Activated CD8-positive, alpha-beta memory T cell treated with anti-CD3 and anti-CD28 coated beads for 24 hours (primary cell): ENCODE results near the gene FIBCD1.
"Not testable (repeated sequence)": the region's sequence is repeated elsewhere in the genome, so short reads cannot be mapped to it uniquely, and the experiment has no call there.

Experiments
- DNase-seq: peaks from one replicate; pipeline ENCODE4 v3.0.0-alpha.2; 2020

FIBCD1 gene

DNA sequence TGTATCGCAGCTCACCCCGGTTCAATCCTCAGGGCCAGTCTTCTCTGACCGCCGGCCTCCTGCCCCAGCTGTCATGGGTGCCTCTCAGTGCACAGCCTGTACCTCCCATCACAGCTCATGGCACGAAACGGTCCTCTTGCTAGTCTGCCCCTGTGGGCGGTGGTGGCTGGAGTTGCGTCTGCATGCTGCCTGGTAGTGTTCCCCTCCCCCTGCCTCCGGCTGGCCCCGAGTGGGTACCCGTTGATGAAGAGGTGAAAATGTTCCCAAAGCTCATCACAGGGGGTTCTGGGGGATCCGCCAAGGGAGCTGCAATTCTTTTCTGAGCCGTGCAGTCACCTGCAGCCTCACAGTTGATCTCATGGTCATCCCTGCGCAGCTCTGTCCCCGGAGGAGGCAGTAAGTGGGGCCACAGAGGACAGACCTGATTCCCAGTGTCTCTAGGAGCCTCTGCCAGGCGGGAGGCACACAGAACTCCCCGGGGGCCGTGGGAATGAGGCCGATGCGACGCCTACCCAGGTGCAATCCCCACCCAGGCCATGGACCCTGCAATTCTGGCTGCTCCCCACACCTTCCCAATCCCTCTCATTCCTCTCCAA is 34.7 kb upstream of the FIBCD1 start:
- no peak for DNase-seq

GRCh38 chr9:130972957-130973685 is 34.1 kb upstream of the FIBCD1 start:
- no peak for DNase-seq

GRCh38 chr9:130972277-130972956 is 33.4 kb upstream of the FIBCD1 start:
- no peak for DNase-seq

GRCh38 chr9:130971294-130971849 is 32.3 kb upstream of the FIBCD1 start:
- no peak for DNase-seq

DNA sequence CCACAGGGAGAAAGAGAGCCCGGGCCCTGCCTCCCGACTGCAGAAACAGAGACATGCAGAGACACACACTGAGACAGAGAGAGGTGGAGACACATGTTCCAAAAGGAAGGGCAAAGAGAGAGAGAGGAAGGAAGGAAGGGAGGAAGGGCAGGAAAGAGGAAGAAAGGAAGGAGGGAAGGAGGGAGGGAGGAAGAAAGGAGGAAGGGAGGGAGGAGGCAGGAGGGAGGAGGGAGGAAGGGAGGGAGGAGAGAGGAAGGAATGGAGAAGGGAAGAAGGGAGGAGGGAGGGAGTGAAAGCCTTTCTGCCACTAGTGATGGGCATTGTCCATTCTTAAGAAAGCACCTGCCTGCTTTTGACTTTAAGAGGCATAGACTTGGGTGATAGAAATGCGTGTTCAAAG is 31.8 kb upstream of the FIBCD1 start:
- DNase-seq: no peak

- DNase-seq: no peak
Observed at GRCh38 chr9:130970052-130970451, 31.0 kb upstream of the FIBCD1 start.

DNA sequence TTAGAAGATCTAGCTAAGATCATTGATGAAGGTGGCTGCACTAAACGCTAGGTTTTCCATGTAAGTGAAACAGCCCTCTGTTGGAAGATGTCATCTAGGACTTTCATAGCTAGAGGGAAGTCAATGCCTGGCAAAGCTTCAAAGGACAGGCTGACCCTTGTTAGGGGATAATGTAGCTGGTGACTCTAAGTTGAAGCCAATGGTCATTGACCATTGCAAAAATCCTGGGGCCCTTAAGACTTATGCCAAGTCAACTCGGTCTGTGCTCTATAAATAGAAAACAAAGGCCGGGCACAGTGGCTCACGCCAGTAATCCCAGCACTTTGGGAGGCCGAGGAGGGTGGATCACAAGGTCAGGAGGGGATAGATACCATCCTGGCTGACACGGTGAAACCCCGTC is 26.6 kb upstream of the FIBCD1 start:
- DNase-seq: no peak

GRCh38 chr9:130963916-130964315 is 24.9 kb upstream of the FIBCD1 start:
- no peak for DNase-seq

DNA sequence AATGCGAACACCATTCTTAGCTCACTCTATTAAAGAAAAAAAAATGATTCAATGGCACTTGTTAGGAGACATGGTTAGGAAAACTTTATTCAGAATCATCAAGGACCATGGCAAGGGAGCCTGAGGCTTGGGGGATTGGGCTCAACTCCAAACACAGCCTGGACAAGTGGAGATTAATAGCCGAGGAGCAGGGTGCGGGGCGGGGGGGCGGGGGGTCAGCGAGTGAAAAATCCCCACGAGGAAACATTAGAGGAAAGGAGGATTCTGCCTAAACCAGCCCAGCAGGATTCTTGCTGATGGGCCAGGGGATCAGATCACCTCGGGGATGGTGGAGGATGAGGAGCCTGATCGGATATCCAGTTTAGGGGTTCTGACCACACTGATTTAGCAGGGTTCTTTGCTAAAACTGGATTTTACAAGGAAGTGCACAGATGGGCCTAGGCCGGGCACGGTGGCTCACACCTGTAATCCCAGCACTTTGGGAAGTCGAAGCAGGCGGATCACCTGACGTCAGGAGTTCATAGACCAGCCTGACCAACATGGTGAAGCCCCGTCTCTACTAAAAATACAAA is 24.4 kb upstream of the FIBCD1 start:
- DNase-seq: no peak

DNA sequence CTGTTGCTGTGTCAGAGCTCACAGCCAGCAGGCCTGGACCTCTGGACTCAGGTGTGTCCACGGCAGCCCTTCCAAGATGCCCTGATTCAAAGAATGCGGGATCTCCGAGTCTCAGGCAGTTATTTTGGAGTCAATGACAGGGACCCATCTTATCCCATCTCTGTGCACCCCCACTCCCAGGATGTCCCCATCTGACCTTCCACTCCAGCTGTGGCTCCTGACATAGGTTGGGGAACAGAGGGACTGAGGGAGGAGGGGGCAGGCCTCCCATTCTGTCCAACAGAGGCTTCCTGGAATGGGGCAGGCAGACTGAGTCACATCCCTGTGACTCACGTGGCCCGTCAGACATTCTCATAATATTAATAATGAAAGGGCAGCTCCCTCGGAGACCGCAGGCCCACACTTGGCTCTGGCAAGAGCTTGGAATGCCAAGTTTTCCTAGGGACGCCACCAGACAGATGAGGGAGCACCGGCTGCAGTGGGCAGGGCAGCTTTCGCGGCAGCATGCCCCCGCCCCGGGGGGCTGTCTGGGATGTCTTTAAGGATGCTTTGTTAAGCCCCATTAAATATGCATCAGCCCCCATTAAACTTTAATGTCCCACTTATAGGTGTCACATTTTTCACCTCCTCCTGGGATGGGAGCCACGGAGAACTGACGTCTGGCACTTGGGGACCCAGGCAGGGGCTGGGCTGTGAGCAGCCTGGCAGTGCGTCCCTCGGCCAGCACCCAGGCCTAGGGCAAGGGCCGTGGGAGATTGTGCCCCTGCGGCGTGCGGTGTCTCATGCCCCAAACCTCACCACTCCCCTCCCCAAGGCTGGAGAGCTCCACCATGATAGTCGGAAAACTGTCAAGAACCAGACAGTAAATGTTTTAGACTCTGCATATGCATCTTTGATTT is 23.6 kb upstream of the FIBCD1 start:
- no peak for DNase-seq

DNA sequence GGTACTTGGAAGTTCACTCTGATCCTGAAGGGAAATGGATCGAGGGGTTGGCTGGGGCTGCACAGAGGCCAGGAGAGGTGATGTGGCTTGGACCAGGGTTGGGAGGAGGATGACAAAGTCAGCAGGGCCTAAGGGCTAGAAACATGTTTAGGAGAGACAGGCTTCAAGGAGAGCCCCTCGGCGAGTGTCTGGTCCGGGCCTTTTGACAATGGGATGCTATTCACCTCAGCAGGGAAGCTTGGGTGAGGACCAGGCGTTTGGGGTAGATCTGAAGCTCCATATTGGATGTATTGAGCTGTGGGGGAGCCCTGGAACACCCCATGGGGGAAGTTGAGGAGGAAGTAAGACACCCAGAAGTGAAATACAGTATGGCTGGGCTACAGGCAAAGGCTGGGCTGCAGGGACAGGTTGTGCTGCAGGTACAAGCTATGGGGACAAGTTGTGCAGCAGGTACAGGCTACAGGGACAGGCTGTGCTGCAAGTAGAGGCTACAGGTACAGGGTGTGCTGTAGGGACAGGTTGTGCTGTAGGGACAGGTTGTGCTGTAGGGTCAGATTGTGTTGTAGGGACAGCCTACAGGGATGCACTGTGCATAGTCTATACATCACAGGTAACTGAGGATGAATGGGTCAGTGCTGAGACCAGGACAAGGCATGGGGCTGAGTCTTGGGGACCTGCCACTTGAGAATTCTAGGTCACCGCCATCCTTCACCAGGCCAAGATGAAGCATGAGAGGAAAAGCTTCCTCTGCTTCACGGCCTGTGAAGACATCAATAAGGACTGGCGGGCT is 22.7 kb upstream of the FIBCD1 start:
- DNase-seq: no peak

GRCh38 chr9:130960522-130961378 is 21.7 kb upstream of the FIBCD1 start:
- DNase-seq: no peak

DNA sequence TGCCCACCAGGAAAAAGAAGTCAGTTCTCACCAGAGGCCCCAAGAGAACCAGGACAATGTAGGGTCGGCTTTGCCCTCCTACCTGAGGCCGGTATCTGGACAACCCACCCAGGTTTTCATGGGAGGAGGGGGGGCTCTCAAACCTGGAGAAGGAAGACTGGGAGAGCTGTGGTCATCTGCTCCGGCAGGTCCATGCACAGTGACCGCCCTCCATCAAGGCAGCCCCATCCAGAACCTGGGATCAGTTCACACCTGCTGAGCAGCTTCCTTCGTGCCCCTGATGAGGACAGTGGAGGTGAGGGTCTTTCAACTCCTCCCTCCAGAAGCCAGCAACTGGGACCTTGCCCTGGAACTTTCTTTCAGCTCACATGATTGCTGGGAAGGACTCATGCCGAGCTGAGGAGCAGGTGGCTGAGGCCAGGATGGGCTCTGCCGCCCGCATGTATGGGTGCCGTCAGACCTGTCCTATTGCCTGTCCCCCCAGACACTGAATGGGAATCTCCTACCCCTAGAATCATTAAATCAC is 20.8 kb upstream of the FIBCD1 start:
- no peak for DNase-seq

GRCh38 chr9:130958564-130958963 is 19.5 kb upstream of the FIBCD1 start:
- DNase-seq: not testable (repeated sequence)

DNA sequence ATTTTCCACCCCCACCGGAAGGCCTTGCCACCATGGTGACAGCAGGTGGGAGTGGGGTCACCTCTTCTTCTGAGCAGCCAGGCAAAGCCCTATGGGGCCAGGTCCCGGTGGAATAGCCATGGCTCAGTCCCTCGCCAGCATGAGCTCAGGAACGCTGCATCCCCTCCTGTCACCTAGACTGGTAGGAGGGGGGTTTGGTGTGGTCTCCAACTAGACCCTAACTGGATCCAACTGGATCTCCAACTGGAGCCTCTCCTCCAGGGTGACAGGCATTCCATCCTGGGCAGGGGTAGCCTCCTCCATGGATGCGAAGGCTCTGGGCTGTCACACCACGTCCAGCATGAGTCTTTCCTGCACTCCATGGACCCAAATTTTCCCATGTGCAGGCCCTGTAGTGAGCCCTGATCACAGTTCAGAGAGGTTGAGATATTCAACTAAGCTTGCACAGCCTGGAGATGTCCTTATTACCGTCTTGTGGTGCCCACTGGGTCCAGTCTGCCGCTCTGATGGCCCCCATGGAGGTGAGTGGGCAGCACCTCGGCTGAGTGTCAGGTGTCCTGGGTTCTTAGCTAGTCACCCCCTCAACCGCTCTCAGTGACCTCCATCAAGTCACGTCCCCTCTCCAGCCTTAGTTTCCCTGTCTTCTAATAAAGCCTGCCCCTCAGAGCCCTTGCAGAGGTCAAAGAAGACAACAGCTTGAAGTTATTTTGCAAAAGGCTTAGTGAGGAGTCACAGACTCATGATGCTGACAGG is 18.6 kb upstream of the FIBCD1 start:
- no peak for DNase-seq

GRCh38 chr9:130956636-130957450 is 17.8 kb upstream of the FIBCD1 start:
- DNase-seq: no peak

- no peak for DNase-seq
Observed at GRCh38 chr9:130955947-130956621, 17.0 kb upstream of the FIBCD1 start.

GRCh38 chr9:130954925-130955324 is 15.9 kb upstream of the FIBCD1 start:
- DNase-seq: not testable (repeated sequence)
